Progenitor cell of endocrine pancreas (in vitro differentiated cells): ENCODE results near the gene SNF8. TPM values are rescaled to one million over a fixed set of nuclear protein-coding genes. Genes with fewer than 3 reads are reported as not detected.

Experiments used
- DNase-seq: peaks from one replicate; pipeline ENCODE4 v3.0.0; 2021; ENCODE audit warnings: low spot score; ENCODE audit not compliant: unreplicated experiment
- H3K27ac Mint-ChIP-seq: 2 replicates; pipeline ENCODE4 v1.8.0; 2021; ENCODE audit warnings: mild to moderate bottlenecking, moderate library complexity, mixed read lengths
- H3K27me3 Mint-ChIP-seq: 2 replicates; pipeline ENCODE4 v1.8.0; 2021; ENCODE audit warnings: mixed read lengths
- H3K36me3 Mint-ChIP-seq: 2 replicates; pipeline ENCODE4 v1.8.0; 2022; ENCODE audit warnings: mixed read lengths; ENCODE audit not compliant: insufficient read depth
- H3K4me1 Mint-ChIP-seq: 2 replicates; pipeline ENCODE4 v1.8.0; 2021; ENCODE audit warnings: low read depth, mixed read lengths
- H3K4me3 Mint-ChIP-seq: 2 replicates; pipeline ENCODE4 v1.8.0; 2021; ENCODE audit warnings: low read depth, mild to moderate bottlenecking, moderate library complexity, mixed read lengths
- H3K9me3 Mint-ChIP-seq: 2 replicates; pipeline ENCODE4 v1.8.0; 2021; ENCODE audit warnings: low read depth, mixed read lengths
- total RNA-seq: library from RNA; stranded (reverse); gene quantifications from 2 replicates; pipeline ENCODE4 v1.2.1, GENCODE V29; 2021
- TF ChIP-seq, protein P1 (sequence below): fragments of 200-600 bp; sonication (generic); IDR thresholded peaks from one replicate; pipeline ENCODE4 v1.5.0; 2021; ENCODE audit warnings: antibody characterized with exemption, mild to moderate bottlenecking; ENCODE audit not compliant: unreplicated experiment

SNF8 gene
- total RNA-seq, 1 donor from 2014 or later: 128 TPM

GRCh38 chr17:48883171-48883570 lies 61.5 kb downstream of the SNF8 start:
- Mint-ChIP-seq H3K27me3 (peaks cover 7% of the 10 kb centered on the region), H3K4me1 (no peaks in the 10 kb centered on the region), H3K9me3 (no peaks in the 10 kb centered on the region), H3K4me3 (no peak overlapping the region), H3K36me3 (no peaks in the 10 kb centered on the region), H3K27ac (no peak overlapping the region)
- TF ChIP-seq, protein P1, sequence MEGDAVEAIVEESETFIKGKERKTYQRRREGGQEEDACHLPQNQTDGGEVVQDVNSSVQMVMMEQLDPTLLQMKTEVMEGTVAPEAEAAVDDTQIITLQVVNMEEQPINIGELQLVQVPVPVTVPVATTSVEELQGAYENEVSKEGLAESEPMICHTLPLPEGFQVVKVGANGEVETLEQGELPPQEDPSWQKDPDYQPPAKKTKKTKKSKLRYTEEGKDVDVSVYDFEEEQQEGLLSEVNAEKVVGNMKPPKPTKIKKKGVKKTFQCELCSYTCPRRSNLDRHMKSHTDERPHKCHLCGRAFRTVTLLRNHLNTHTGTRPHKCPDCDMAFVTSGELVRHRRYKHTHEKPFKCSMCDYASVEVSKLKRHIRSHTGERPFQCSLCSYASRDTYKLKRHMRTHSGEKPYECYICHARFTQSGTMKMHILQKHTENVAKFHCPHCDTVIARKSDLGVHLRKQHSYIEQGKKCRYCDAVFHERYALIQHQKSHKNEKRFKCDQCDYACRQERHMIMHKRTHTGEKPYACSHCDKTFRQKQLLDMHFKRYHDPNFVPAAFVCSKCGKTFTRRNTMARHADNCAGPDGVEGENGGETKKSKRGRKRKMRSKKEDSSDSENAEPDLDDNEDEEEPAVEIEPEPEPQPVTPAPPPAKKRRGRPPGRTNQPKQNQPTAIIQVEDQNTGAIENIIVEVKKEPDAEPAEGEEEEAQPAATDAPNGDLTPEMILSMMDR: no peak
- no peak for DNase-seq

DNA sequence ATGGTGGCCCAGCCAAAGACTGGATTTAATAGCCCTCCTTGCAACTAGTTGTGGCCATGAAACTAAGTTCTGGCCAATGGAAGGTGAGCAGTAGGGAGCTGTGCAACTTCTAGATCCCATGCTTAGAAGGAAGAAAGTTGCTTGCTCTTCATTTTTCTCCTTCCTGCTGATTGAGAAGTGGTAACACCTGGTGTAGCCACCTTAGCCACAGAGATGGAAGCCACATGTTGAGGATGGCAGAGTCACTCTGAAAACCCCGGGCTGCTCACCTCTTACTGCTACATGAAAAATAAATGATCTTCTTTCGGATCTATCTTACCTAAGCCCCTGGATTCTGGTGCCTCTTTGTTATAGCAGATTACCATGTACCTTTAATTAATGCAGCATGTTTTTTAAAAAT lies 62.4 kb downstream of the SNF8 start:
- no peaks in the 10 kb centered on the region for H3K9me3 Mint-ChIP-seq
- no peak overlapping the region for H3K27ac Mint-ChIP-seq

More for the DNA sequence above, 62.4 kb downstream of the SNF8 start:
- no peak overlapping the region for H3K4me3 Mint-ChIP-seq
- TF ChIP-seq, protein P1: no peak
- no peak for DNase-seq
- H3K36me3 Mint-ChIP-seq: no peaks in the 10 kb centered on the region
- no peaks in the 10 kb centered on the region for H3K4me1 Mint-ChIP-seq
- peaks cover 7% of the 10 kb centered on the region for H3K27me3 Mint-ChIP-seq

Other genes with a start within 250 kb of the SNF8 start
- gene PRAC1, start 222.3 kb downstream of the SNF8 start, total RNA-seq: not detected in 2 replicates
- gene PRAC2, start 221.7 kb downstream of the SNF8 start, total RNA-seq: not detected in 2 replicates
- gene HOXB13, start 216.1 kb downstream of the SNF8 start, total RNA-seq: not detected in 2 replicates
- gene TTLL6, start 127.6 kb downstream of the SNF8 start, total RNA-seq: 2.9 and 4.0 TPM in 2 replicates
- 85.3 and 92.6 TPM in 2 replicates for gene CALCOCO2, start 113.8 kb downstream of the SNF8 start, total RNA-seq
- 40.2 and 45.1 TPM in 2 replicates for gene ATP5MC1, start 52.1 kb downstream of the SNF8 start, total RNA-seq
- 94.1 and 100 TPM in 2 replicates for gene UBE2Z, start 36.4 kb downstream of the SNF8 start, total RNA-seq
- gene GIP, start 23.8 kb upstream of the SNF8 start, total RNA-seq: not detected in 2 replicates
- 298 and 326 TPM in 2 replicates for gene IGF2BP1, start 52.5 kb upstream of the SNF8 start, total RNA-seq
- gene B4GALNT2, start 187.9 kb upstream of the SNF8 start, total RNA-seq: 0.07 and 0.11 TPM in 2 replicates